ENCODE data around the gene UQCRHL.

UQCRHL gene

DNA sequence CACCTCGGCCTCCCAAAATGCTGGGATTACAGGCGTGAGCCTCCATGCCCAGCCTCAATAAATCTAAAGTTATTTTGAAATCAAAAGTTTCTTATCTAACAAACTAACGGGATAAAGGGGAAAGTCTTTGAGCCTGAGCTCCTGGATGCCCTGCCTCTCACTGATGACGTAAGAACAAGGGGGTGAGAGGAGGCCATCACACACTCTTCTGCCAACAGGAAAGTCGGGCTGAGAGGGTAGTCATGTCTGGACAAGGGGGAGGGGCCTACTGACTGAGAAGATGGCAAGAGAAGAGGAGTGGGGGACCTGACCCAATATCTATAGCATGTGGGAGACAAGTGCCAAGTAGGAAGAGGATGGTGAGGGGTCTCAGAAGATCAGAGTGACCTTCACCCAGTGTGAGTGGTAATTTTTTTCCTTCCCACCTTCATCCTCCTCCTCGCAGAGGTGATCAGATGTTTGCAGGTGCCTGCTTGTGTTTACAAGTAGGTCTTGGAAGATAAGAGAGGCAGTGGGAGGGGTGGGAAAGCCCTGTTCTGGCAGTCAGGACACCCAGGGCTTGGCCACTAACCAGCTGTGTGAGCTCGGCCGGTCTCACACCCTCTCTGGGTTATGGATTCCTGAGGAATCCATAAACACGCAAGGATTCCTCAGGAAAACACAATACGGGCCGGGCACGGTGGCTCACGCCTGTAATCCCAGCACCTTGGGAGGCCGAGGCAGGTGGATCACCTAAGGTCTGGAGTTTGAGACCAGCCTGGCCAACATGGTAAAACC lies 9.6 kb downstream of the UQCRHL start:
- DNase-seq (ENCODE audit: low read depth): no peak

DNA sequence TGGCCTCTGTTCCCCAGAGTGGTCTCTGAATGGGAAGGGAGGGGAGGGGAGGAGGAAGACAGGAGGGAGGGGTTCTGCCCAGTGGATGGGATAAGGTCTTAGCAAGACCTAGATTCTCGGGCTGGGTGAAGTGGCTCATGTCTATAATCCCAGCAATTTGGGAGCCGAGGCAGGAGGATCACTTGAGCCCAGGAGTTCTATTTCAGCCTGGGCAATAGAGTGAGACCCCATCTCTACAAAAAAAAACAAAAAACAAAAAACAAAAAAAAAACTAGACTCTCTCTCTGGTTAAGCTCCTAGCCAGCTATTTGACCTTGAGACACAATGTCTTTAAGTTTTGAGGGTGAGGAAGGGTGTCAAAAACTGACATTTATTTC lies 11.4 kb downstream of the UQCRHL start:
- DNase-seq (ENCODE audit: low read depth): no peak

DNA sequence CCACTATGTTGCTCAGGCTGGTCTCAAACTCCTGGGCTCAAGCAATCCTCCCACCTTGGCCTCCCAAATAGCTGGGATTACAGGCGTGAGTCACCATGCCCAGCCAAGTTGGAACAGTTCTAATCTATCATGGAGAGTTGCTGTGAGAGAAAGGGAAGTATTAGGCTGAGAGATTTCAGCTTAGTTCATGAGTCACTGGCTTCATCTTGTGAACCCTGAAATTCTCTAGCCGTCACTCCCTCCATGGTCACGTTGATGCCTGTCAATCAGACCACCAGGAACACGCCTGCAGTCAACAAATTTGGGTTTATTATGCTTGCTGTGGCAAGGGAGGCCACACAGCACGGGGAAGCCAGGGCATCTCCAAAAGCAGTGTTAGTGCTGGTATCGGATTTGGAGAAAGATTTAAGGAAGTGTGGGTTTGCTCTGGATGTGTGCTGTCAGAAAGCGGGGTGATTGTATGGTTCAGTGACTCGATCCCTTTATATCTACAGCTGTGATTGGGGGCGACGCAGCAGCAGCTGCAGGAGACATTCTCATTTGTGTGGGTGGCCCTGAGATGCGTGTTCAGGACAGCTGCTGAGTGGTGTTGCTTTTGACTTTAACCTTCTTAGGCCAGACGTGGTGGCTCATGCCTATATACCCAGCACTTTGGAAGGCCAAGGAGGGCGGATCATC lies 18.7 kb downstream of the UQCRHL start:
- no peak for DNase-seq (ENCODE audit: low read depth)

DNA sequence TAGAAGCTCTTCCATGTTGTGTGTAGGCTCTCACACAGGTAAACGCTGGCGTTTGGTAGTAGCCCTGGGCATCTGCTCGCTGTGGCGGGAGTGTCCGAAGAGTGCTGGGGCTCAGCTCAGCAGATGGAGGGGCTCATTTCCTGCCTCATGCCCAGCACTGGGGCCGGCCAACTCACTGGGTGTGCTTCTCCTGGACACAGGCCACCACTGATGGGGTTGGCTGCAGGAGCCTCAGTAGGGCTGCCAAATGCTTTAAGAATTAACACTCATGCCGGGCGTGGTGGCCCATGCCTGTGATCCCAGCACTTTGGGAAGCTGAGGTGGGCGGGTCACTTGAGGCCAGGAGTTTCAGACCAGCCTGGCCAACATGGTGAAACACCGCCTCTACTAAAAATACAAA lies 20.9 kb downstream of the UQCRHL start:
- DNase-seq (ENCODE audit: low read depth): no peak

DNA sequence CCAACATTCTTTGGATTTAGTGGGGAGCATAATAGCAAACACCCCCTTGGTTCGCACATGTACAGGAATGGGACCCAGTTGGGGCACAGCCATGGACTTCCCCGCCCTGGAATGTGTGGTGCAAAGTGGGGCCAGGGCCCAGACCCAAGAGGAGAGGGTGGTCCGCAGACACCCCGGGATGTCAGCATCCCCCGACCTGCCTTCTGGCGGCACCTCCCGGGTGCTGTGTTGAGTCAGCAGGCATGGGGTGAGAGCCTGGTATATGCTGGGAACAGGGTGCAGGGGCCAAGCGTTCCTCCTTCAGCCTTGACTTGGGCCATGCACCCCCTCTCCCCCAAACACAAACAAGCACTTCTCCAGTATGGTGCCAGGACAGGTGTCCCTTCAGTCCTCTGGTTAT lies 21.8 kb downstream of the UQCRHL start:
- DNase-seq (ENCODE audit: low read depth): no peak

DNA sequence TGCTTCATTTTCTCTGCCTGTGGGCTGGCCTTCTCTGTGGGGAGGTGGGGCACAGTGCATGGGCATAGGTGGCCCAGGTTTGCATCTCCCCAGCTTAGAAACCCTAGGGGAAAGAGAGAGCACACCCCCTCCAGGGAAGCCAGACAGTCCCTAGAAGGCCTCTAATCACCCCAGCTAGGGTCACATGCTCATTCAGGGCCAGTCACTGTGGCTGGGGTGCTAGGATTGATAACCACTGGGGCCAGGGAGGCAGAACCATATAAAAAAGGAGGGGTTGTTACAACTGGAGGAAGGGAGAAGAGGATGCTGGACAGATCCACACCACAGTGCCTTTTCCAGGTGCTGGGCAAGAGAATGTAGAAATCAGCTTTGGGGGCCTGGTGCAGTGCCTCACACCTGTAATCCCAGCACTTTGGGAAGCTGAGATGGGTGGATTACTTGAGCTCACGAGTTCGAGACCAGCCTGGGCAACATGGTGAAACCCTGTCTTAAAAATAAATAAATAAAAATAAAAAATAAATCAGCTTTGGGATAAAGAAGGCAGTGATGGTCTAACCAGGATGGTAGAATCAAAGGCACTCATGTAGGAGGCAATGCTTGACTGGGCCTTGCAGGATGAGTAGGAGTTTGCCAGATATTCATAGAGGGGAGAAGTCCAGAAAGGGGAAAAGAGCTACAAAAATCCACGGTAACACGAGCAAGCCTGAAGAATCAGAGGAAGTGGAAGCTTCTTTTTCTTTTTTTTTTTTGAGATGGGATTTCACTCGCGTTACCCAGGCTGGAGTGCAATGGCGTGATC lies 29.3 kb downstream of the UQCRHL start:
- no peak for DNase-seq (ENCODE audit: low read depth)

DNA sequence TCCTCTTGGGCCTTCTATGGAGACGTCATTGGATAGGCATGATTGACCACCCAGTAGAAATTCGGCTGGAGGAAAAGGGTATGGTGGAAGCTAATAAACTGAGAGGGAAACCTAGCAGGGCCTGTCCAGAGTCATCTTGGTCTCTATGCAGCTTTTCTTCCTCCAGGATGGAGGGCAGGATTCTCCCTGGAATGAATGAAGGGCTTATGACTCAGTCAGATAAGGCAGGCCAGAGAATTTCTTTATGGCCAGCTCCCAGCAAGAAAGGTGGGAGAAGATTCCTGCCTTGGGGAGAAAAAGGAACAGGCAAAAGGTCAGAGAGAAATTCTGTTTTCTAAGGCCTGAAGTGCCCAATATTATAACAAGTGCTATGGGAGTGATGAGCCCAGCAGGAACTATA lies 31.7 kb downstream of the UQCRHL start:
- DNase-seq (ENCODE audit: low read depth): no peak

DNA sequence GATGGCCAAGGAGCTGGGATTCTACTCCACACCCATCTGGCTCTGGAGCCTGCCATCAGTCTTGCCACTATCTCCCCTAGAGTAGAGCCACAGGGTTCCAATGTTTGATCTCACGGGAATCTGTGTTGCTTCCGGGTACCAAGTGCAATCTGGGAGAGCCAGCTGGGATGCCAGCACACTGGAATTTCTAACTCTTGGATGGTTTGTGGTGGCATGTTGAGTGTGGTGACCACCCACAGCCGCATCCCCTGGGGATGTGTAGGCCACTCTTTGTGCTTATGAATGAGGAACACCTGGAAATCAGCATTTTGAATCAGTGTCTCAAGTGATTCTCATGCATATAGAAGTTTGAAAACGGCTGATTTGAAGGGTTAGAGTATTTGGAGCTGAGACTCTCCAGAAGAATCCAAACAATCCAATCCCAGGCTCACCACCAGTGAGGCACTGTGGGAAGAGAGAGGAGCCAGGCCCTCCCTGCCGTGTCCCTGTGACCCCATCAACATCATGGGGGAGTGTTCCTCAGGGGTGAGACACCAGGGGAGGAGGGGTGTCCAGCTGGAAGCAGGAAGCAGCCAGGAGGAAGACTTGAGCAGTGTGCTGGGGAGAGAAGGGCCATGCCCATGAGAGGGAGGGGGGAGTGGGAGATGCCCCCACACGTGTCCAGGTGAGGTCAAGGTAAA lies 35.5 kb downstream of the UQCRHL start:
- no peak for DNase-seq (ENCODE audit: low read depth)

DNA sequence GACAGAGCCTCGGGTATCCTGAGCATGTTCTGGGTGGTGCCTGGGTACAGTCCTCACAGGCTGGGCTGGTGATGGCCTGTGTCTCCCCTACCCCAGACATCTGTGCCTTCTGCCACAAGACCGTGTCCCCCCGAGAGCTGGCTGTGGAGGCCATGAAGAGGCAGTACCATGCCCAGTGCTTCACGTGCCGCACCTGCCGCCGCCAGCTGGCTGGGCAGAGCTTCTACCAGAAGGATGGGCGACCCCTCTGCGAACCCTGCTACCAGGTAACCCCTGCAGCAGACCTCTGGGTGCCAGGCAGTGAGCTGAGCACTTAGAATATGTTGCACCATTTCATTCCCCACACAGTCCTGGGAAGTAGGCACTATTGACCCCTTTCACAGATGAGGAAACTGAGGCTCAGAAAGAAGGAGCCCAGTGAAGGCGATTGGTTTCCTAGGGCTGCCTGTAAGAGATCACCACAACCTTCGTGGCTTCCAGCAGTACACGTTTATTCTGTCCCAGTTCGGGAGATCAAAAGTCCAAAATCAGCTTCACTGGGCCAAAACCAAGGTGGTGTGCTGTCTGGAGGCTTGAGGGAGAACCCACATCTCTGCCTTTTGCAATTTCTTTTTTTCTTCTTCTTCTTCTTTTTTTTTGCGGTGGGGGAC lies 37.0 kb downstream of the UQCRHL start:
- DNase-seq (ENCODE audit: low read depth): no peak

DNA sequence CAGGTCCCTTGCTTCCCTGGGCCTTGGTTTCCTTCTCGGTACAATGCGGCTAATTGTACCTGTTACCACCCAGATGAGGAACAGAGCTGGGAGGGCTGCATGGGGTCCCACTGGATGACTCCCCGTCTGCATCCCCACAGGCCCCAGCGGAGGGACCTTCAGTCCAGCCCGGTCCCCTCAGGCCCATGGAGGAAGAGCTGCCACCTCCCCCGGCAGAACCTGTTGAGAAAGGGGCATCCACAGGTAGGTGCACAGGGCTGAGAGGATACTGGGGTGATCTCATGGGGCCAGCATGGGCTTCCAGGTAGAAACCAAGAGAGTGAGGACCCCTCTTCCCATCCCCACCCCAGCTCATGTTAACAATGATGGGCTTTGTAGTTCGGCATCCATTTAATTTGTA lies 39.1 kb downstream of the UQCRHL start:
- no peak for DNase-seq (ENCODE audit: low read depth)

DNA sequence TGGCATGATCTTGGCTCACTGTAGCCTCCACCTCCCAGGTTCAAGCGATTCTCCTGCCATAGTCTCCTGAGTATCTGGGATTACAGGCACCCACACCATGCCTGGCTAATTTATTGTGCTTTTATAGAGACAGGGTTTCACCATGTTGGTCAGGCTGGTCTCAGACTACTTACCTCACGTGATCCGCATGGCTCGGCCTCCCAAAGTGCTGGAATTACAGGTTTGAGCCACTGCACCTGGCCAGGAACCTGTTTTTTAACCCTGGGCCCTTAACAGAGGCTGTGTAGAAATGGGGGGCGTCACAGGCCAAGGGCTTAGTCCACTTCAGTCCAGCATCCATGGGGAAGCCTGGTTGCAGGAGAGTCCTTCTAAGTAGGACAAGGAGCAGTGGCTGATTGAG lies 39.5 kb downstream of the UQCRHL start:
- DNase-seq (ENCODE audit: low read depth): no peak

DNA sequence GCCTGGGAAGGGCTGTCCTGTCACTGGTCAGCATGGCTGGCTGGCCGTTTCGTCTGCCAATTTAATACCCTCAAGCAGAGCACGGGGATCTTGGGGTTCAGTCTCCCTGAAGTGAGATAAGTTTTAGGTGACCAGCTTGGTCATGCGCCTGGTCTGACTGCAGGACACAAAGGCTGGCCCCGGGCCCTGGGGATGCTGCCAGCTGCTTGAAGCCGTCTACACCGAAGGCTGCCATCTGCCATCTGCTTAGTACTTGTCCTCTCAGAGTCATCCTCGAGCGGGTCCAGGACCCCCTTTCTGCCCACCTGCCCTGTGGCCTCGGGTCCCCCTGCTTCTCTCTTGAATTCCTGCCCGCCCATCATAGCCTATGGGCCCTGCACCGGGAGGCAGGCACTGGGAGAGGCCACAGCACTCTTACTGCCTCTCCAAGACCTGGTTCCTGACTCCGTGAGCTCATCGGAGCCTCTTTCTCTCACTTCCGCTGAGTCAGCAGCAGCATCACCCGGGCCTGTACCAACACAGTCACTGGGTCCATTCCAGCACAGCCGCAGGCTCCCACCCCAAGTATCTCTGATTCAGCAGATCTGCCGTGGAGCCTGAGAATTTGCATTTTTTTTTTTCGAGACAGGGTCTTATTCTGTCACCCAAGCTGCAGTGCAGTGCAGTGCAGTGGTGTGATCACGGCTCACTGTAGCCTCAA lies 41.8 kb downstream of the UQCRHL start:
- DNase-seq (ENCODE audit: low read depth): no peak

DNA sequence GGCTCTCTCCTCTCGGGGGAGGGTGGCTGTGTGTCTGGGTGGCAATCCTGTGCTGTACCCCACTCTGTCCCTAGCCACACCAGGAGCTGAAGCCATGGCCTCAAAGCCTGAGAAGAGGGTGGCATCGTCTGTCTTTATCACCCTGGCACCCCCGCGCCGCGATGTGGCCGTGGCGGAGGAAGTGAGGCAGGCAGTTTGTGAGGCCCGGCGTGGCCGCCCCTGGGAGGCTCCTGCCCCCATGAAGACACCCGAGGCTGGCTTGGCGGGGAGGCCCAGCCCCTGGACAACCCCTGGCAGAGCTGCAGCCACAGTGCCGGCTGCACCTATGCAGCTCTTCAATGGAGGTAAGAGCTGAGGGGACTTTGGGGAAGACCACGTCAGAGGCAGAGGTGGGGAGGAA lies 42.6 kb downstream of the UQCRHL start:
- no peak for DNase-seq (ENCODE audit: low read depth)

DNA sequence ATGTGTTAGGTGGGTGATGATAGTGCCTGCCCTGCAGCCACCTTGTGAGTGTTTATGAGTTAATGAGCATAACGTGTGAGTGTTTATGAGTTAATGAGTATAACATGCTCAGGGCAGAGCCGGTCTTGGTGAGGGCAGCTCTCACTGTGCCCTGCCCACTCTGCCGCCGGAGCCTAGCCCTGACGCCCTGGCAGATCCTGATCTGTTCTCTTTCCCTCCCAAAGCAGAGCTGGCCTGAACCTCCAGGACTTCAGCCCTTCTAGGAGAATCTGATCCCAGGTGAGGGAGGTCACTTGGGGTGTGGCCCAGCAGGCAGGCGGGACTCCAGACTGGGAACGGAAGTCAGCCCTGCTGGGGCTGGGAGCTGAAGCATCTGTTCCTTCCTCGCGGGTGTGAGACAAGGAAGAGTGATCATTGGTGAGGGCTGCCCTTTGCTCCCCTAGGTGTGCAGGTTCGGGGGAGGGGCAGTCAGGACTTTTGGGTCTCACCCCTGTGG lies 43.1 kb downstream of the UQCRHL start:
- DNase-seq (ENCODE audit: low read depth): no peak

DNA sequence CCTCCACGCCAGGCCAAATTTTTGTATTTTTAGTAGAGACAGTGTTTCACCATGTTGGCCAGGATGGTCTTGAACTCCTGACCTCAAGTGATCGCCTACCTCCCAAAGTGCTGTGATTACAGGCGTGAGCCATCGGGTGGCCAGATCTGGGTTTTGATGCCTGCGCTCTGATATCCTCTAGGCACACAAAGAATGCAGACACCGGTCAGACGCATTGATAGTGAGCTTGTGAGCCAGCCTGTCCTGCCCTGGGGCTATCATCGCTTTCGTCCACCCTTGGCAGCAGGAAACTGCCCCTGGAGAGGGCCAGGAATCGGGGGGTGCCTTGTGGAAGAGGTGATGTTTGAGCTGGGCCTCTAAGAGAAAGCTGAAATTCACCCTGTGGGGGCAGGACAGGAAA lies 44.9 kb downstream of the UQCRHL start:
- DNase-seq (ENCODE audit: low read depth): no peak

DNA sequence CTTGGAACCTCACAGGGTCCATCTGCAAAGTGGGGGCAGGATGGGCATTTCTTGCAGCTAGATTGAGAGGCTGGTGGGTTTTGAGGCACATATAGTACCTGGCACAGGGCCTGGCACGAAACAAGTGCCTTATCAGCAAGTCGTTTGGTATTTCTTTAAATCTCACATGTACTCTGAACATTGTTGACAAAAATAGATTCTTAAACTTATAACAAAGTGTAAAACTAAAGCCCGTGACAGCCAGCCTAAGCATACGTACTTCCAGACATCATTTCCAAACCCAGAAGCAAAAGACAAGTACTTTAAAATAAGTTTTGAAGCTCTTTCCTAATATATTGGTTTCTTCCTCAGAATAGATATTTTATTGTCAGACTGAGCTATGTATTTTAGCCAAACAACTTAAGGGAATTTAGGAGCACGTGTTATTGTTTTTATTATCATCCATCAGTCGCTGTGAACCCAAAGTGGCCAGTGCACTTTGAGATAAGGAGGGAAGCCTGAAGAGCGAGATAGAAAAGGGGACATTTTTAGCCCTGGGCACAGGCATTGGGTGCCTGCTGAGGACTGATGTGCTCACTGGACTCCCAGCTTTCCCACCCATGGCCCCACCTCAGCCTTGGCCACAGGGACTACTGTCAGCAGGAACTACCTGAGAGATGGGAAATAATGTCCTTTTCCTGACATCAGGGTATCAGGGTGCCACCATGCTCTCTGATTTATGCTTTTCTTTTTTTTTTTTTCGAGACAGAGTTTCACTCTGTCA lies 45.9 kb downstream of the UQCRHL start:
- DNase-seq (ENCODE audit: low read depth): no peak

DNA sequence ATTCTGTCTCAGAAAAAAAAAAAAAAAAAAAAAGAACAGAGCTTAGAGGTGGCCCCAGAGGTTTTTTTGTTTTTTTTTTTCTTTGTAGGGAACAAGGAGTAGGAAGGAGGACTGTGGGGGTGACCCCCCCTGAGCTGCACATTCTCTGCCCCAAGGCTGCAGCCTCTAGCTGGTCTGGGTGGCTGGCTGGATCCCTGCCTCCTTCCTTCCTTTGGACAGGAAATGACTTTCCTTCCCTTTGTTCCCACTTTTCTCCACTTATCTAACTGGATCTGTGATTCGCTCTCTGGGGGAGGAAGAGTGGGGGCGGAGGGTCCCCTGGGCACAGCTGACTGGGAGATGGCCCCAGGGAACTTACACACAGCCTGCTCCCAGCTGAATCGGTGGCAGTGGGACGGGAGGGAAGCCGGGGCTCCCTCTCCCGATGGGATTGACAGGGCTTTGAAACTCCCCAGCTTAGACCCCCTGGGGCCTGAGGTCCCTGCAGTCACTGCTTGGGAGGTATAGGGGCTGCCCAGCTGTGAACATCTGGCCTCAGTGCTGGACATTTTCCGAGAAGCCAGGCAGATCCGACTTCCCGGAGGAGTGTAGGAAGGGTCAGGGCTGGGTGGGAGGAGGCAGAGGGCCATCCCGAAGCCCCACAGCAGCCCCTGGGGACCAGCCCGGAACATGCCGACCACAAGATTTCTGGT lies 46.8 kb downstream of the UQCRHL start:
- no peak for DNase-seq (ENCODE audit: low read depth)

DNA sequence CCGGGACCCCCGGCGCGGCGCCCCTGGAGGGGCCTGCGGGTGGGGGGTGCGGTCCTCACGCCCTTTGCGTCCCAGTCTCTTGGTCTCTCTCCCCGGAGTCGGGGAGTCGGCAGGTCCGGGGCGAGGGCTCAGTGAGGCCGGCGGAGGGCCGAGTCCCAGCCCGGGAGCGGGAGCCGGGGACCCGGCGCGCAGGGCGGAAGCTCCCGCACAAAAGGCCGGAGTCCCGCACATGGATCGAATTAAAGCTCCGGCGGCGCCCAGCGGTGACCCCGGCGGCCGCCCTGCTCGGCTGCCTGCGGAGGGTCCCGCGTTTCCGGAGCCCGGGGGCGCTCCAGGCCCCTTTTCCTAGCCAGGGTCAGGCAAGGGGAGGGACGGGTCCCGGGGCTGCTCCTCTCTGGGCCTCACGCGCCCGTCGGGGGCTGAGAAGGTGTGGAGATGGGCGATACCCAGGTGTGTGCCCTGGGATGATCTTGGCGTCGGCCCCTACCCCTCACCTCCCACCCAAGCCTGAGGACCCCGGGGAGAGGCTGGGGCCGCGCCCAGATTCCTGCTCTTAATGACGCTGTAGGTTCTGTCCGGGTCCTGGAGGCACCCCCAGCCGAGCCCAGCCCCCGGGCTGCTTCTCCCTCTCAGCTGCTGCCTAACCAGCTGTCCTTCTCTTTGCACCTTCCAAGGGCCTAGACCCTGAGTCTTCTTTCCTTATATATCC lies 48.3 kb downstream of the UQCRHL start:
- DNase-seq (ENCODE audit: low read depth): no peak

DNA sequence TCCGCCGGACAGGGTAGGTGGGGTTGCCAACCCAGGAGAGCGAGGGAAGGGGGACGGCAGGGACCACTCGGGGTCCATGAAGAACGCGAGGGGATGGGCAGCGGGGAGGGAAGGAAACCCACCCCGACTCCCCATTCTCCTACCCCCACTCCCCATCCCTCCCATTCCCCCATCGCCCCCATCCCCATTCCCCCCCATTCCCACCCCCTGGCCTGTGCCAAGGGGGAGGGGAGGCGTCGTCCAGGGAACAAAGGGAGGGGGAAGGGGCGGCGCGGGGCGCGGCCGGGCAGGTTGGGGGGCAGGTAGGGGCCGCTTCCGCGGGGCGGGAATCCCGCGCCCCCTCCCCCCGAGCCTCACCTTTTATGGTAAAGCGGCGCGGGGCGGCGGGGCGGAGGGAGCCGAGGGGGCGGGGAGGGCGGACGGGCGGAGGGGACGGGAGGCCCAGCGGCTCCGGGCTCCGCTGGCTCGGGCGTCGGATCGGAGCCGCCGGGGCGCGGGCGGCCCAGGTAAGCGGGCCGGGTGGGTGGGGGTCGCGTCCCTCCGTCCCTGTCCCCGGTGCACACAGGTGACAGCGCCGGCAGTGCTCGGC lies 49.0 kb downstream of the UQCRHL start, which contains the start of gene FBLIM1:
Gene FBLIM1, plus strand, starts transcription at position 453 of the 589 bp plus-strand sequence. CDS start 6,189 bp downstream, outside the sequence.
- no peak for DNase-seq (ENCODE audit: low read depth)

Measured in stimulated activated CD8-positive, alpha-beta memory T cell treated with anti-CD3 and anti-CD28 coated beads, Interleukin-12 subunit alpha, Interleukin-12 subunit beta, amount 100 ng/mL, for 4 hours (primary cell).